Occipital lobe (tissue), 2 donors: Measurements from ENCODE around the gene TRIM24. TPM values are rescaled to one million over a fixed set of nuclear protein-coding genes. Genes with fewer than 3 reads are reported as not detected.
"Not testable (repeated sequence)": the region's sequence is repeated elsewhere in the genome, so short reads cannot be mapped to it uniquely, and the experiment has no call there.

Source experiments
- DNase-seq: peaks from one replicate; lab custom pipeline; 2025; lab: John Stamatoyannopoulos, UW
- total RNA-seq: library from RNA; depleted of rRNA; stranded (reverse); fragments of >200 nt; gene quantifications from one replicate; pipeline ENCODE4 v1.2.3, GENCODE V29; 2014

TRIM24 gene
- total RNA-seq, result 42.1 TPM

GRCh38 chr7:138460176-138460648 is at the start of gene TRIM24:
Gene TRIM24, plus strand, starts transcription at chr7:138460259. Its CDS starts 290 bp downstream, at chr7:138460549.
- no peak for DNase-seq

DNA sequence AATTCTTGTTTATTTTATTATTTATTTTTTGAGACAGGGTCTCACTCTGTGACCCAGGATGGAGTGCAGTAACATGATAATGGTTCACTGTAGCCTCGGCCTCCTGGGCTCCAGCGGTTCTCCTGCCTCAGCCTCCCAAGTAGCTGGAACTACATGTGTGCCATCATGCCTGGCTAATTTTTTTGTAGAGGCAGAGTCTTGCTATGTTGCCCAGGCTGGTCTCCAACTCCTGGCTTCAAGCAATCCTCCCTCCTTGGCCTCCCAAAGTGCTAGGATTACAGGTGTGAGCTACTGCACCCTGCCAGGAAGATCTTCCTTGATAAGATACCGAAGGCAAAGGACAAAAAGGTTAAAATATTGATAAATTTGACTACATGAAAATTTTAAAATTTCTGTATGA is 48.0 kb upstream of the TRIM24 start:
- not testable (repeated sequence) for DNase-seq

GRCh38 chr7:138412921-138413320 is 47.1 kb upstream of the TRIM24 start:
- not testable (repeated sequence) for DNase-seq

DNA sequence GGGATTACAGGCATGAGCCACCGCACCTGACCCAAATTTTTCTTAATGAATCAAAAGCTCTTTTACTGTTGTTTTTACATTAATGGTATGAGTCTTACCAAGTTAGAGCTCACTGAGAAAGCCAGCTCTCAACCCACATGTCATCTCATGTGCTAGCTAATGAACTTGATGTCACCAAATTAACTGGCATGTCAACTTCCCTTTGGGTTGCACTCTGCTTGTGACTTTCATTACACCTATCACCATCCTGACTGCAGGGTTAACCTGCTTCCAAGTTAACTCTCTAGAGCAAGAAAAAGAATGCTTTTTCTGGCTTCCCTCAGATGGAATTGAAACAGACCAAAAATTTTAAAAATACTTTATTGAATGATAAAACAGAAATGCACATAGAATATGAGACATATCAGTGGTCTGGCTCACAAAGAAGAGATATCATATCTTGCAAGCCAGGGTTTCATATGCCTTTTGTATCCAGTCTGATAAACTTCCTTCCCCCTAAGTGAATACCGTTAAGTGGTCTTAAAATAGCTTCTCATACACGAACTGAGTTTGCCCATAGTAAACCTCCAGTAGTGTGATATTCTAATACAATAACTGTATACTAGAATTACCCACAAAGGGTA is 42.9 kb upstream of the TRIM24 start:
- no peak for DNase-seq

DNA sequence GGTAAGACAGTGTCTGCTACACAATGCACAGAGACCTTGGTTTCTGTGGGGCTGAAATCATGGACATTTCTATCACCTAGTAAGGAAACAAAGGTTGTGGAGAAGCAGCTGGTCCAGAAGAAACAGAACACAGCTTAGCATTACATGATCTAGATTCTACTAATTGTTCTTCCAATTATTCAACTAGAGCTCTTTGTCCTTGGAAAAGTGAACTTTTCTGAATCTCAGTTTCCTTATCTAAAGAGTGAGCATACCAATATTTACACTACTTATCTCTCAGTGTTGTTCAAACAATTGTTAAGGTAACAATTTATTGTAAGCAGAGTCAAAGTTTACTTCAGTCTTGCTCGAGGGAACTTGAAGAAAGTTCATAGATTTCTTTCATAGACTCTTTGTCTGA is 42.3 kb upstream of the TRIM24 start:
- no peak for DNase-seq

DNA sequence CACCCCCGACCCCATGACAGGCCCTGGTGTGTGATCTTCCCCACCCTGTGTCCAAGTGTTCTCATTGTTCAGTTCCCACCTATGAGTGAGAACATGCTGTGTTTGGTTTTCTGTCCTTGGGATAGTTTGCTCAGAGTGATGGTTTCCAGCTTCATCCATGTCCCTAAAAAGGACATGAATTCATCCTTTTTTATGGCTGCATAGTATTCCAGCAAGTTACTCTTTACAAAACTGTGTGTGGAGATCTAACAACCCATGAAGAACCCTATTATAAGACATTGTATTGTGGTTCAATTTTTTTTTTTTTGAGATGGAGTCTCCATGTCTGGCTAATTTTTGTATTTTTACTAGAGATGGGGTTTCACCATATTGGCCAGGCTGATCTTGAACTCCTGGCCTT is 41.7 kb upstream of the TRIM24 start:
- not testable (repeated sequence) for DNase-seq

- DNase-seq, result no peak
These were observed 35.0 kb upstream of the TRIM24 start for GRCh38 chr7:138425026-138425425.

DNA sequence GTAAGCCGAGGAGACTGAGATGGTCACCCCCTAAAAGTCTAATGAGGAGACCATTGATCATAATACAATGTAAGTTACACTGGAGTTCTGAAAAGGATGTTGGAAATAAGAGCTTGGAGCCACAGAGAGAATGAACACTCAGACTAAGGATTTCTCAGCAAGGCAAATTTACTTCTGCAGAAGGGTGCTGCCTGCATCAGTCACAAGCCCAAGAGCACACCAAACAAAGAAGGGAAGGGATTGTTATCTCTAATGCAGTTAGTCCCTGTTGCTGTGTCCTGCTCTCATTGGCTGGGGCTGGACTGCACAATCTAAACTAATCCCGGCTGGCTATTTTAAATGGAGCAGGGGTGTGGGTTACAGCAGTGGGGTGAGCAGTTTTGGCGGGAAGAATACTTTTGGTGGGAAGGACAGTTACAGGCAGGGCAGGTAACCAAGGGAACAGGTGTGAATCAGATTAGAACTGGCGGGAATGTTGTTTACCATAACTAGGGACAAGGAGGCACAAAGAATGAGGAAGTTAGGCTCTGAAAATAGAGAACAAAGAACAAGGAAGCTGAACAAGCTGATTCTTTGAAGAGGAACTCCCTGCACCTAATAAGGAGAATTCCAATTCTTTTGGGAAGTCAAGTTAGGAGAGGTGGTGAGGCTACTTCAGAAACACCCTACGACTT is 30.3 kb upstream of the TRIM24 start:
- no peak for DNase-seq

DNA sequence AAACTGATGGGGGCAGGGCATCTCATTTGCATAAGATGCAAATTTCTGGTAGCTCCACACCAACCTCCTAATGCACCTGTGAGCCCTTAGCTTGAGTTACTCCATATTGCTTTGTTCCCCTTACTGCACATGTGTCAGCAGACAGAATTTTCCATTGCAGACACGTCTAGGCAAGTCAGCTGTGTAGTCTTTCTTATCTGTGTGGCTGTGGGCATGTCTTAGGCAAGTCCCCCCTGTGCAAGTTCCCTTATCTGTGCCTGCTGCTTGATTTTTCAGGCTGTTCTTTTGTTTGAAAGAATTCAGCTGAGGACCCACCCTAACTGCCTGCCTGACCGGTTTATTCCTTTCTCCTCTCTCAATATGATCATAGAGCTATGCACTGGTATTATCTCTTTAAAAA is 28.5 kb upstream of the TRIM24 start:
- DNase-seq, result no peak

DNA sequence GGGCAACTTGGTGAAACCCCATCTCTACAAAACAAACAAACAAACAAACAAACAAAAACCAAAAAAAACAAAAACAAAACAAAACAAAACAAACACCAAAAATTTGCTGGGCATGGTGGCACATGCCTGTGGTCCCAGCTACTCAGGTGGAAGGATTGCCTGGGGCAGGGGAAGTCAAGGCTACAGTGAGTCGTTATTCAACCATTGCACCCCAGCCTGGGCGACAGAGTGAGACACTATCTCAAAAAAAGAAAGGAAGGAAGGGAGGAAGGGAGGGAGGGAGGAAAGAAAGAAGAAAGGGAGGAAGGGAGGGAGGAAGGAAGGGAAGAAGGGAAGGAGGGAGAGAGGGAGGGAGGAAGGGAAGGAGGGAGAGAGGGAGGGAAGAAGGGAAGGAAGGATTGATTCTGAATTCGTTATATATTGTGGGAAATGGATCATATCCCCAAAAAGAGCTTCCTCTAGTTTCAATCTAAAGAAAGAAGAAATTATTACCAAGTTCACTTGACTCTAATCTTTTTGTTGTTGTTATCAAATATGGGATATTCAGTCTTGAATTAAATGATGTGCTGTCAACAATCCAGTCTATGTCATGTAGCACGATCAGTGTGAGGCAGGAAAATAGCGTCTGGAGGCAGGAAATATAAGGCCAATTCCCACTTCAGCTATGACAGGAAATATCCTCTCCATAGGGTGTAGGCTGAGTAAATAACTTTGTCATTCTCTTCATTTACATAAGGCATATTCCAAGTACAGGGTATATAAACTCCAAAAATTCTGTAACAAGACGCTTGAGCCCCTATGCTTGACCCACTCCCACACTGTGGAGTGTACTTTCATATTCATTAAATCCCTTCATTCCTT is 26.2 kb upstream of the TRIM24 start:
- no peak for DNase-seq

- no peak for DNase-seq
These were observed 25.5 kb upstream of the TRIM24 start for GRCh38 chr7:138434597-138435019.

- DNase-seq, result no peak
These were observed 24.7 kb upstream of the TRIM24 start for GRCh38 chr7:138435231-138435919.

GRCh38 chr7:138436388-138436787 is 23.7 kb upstream of the TRIM24 start:
- DNase-seq, result no peak

- DNase-seq, result no peak
These were observed 19.6 kb upstream of the TRIM24 start for GRCh38 chr7:138440460-138440859.

GRCh38 chr7:138442822-138443221 is 17.2 kb upstream of the TRIM24 start:
- no peak for DNase-seq

DNA sequence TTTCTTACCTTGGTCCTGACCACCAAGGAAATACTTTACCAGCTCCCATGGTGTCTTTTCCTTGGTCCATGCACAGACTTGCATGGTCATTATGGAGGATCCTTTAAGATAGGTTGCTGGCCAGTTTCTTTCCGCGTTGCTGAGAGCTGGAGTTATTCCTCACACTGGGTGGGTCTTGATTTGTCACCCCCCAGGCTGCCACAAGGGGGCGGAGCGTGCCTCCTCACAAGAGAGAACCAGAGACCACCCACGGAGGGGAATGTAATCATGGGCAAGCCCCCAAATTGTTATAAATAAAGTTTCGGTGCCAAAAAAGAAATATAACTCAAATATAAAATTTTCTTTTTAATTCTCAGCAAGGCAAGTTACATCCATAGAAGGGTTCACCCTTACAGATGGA is 10.5 kb upstream of the TRIM24 start:
- no peak for DNase-seq

- no peak for DNase-seq
These were observed 4.5 kb upstream of the TRIM24 start for GRCh38 chr7:138455609-138456008.

- no peak for DNase-seq
These were observed 3.8 kb upstream of the TRIM24 start for GRCh38 chr7:138456220-138456619.

DNA sequence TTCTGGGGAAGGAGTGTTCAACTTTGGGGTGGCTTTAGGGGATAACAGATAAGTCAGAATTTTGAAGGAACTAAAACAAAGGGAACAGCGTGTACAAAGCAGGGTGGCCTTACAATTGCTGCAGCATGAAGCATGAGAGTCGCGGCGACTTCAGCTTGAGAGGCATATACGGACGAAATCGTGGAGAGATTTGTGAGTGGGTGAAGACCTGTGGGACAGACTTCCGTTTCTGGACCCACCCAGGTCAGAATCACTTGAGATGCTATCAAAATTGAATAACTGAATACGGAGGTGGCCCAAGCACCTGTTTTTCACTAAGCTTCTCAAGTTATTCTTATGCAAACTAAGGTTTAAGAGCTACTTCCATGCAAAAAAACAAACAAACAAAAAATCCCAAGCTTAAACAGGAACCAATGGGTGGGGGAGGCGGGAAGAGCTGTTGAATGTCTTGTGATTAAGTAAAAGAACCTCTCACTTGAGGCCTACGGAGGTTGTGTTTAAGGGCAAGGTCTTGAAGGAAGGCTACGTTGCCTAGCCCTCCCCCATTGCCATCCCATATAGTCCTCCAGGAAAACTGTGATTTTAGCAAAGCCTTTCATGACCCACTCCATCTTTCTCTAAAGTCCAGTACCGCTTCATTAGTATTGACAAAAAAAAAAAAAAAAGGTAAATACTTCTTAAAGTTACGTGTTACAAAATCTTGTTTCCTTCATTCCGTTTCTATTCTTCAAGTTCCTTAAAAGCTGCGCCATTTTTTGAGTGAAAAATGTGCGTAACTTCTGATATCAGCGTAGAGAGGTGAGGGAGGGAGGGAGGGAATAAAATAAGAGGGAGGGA is 1.3 kb upstream of the TRIM24 start:
- DNase-seq, result no peak

DNA sequence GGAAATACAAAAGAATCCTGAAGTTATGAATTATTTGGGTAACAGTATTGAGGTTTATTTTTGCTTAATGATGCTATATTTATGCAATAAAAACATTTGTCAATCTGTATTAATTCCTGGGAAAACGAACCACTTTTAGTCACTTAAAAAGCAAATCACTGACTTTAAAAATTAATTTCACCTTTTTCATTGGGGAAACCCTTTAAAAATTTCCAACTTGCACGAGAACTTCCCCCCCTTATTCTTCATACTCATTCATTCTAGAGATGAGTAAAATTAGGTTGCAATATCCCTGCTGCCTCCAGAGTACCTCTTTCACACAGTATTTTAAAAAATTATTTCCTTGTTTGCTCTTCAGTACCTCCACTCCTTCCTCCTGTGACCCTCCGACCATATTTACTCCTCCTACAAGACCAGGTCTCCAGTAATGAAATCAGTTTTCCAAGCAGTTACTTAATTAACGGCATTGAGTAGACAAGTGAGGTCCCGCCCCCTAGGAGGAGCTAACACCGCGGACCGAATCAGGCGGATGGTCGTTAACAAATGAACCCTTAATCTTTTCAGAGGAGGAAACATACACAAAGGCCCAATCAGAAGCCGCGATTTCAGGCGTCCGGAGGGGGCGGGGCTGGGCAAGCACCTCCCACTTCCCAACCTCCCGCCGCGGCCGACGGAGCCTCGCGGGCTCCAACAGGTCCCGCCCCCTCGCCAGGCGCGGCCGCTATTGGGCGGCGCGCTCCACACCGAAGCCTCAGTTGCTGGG is 465 bp upstream of the TRIM24 start:
- peak; percentile 99 for DNase-seq
